IPS-20b (cell line): ENCODE measurements around the gene YBEY.
"Not testable (repeated sequence)": the region's sequence is repeated elsewhere in the genome, so short reads cannot be mapped to it uniquely, and the experiment has no call there.

Experiments used
- H3K27ac ChIP-seq: one replicate; pipeline ENCODE4 v1.5.1; 2013; ENCODE audit warnings: low read length
- H3K27me3 ChIP-seq: 2 replicates; pipeline ENCODE4 v1.6.1; 2013; ENCODE audit warnings: mild to moderate bottlenecking, low read length, inconsistent platforms; ENCODE audit not compliant: insufficient read depth
- H3K36me3 ChIP-seq: 2 replicates; pipeline ENCODE4 v1.6.1; 2013; ENCODE audit warnings: low read depth, mild to moderate bottlenecking, inconsistent platforms, low read length, moderate library complexity; ENCODE audit not compliant: insufficient read depth
- H3K4me1 ChIP-seq: 2 replicates; pipeline ENCODE4 v1.6.1; 2013; ENCODE audit warnings: mild to moderate bottlenecking, control low read depth, inconsistent platforms, low read length, moderate library complexity; ENCODE audit not compliant: insufficient read depth
- H3K4me3 ChIP-seq: 2 replicates; pipeline ENCODE4 v1.5.1; 2013; ENCODE audit warnings: mild to moderate bottlenecking, low read length, inconsistent platforms
- H3K9ac ChIP-seq: 2 replicates; pipeline ENCODE4 v1.6.1; 2013; ENCODE audit warnings: low read depth, mild to moderate bottlenecking, inconsistent platforms, low read length, moderate library complexity
- H3K9me3 ChIP-seq: 2 replicates; pipeline ENCODE4 v1.6.1; 2013; ENCODE audit warnings: mild to moderate bottlenecking, low read depth, low read length, inconsistent platforms; ENCODE audit not compliant: insufficient read depth

Gene YBEY

DNA sequence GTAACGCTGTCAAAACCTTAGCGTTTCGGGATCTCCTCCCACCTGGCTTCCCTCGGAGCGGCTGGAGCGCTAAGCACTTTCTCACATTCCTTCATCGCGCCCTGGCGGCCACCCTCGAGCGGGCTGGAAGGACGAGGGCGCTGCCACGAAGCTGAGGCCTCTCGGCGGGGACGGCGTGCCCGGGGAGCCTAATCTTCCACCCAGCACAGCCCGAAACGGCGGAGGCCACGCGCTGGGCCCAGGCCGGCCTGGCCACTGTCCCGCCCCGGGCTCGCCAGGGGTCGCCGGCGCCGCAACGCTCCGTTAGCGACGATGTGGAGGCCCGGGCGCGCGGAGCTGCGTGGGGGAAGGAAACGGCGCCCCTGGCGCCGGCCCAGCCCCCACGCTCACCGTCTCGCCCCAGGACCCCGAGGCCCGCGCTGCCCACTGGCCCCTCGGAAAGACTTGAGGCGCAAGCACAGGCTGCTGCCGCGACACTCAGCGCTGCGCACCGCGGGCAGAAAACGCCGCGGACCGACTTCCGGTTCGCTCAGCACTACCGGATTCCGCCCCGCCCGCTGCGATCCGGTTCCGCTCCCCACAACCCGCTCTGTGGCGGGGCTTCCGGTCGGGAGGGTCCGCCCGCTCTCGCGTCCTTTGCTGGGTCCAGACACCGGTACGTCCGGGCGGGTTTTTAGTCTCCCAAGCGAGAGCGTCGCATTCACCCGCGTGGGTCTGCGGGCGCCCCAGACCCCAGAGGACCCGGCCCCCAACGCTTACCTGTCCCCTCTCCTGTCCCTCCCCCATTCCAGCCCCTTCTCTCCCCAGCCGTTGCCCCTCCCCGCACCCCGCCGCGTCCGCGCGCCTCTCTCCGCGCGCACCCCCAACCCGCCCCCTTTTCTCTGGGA lies at the start of gene YBEY:
TSS of gene YBEY (plus strand) at position 582 of the 887 bp plus-strand sequence. CDS start 572 bp downstream, outside the sequence.
- H3K4me1 ChIP-seq: peaks cover 24% of the 10 kb centered on the region
- H3K4me3 ChIP-seq: peak within 1 kb of the TSS; percentile 99
- H3K27ac ChIP-seq: peak within 1 kb of the TSS; percentile 96
- peaks cover 40% of the 10 kb centered on the region for H3K36me3 ChIP-seq
- no peaks in the 10 kb centered on the region for H3K27me3 ChIP-seq
- H3K9me3 ChIP-seq: no peaks in the 10 kb centered on the region
- H3K9ac ChIP-seq: peak within 1 kb of the TSS; percentile 99

DNA sequence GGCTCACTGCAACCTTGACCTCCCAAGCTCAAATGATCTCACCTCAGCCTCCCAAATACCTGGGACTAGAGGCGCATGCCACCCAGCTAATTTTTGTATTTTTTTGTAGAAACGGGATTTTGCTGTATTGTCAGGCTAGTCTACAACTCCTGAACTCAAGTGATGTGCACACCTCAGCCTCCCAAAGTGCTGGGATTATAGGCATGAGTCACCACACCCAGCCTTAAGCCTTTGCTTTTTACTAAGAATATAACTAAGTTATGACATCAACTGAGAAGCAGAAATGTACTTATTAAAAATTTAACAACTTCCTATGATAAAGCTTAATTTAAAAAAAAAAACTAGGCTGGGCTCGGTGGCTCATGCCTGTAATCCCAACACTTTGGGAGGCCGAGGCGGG lies 48.7 kb upstream of the YBEY start:
- no peak overlapping the region for H3K27ac ChIP-seq
- peaks cover 97% of the 10 kb centered on the region for H3K36me3 ChIP-seq
- no peaks in the 10 kb centered on the region for H3K27me3 ChIP-seq
- no peaks in the 10 kb centered on the region for H3K4me1 ChIP-seq
- H3K9ac ChIP-seq: no peak overlapping the region
- H3K9me3 ChIP-seq: no peaks in the 10 kb centered on the region
- H3K4me3 ChIP-seq: no peak overlapping the region

- Histone ChIP-seq H3K4me3 (no peak overlapping the region), H3K27ac (no peak overlapping the region), H3K36me3 (peaks cover 97% of the 10 kb centered on the region), H3K9me3 (no peaks in the 10 kb centered on the region), H3K4me1 (no peaks in the 10 kb centered on the region), H3K27me3 (no peaks in the 10 kb centered on the region), H3K9ac (no peak overlapping the region)
Measured at GRCh38 chr21:46239817-46240325, 46.3 kb upstream of the YBEY start.

DNA sequence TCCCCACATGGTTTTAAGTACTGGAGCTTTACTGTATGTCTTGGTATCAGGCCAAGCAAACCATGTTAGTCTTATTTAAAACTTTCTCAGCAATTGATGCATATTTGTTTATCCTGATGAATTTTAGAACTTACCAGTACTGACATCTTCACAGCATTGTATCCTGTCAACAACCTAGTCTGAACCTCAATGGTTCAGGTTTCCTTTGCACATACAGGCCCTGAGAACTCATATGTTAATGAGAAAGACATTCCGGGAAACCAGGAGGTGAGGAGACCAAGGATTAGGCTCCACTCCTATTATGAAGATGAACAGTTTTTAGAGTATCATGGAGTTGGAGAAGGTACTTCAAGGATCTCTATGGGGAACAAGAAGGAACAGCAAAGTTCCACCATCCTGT lies 44.6 kb upstream of the YBEY start:
- not testable (repeated sequence) for H3K4me1 ChIP-seq, H3K9ac ChIP-seq, H3K27ac ChIP-seq, H3K9me3 ChIP-seq, H3K27me3 ChIP-seq, H3K4me3 ChIP-seq
- peaks cover 97% of the 10 kb centered on the region for H3K36me3 ChIP-seq

- Histone ChIP-seq H3K4me3 (no peak overlapping the region), H3K27me3 (no peaks in the 10 kb centered on the region), H3K4me1 (no peaks in the 10 kb centered on the region), H3K9me3 (no peaks in the 10 kb centered on the region), H3K36me3 (peaks cover 97% of the 10 kb centered on the region), H3K27ac (no peak overlapping the region), H3K9ac (no peak overlapping the region)
Measured at GRCh38 chr21:46243325-46243724, 42.8 kb upstream of the YBEY start.

DNA sequence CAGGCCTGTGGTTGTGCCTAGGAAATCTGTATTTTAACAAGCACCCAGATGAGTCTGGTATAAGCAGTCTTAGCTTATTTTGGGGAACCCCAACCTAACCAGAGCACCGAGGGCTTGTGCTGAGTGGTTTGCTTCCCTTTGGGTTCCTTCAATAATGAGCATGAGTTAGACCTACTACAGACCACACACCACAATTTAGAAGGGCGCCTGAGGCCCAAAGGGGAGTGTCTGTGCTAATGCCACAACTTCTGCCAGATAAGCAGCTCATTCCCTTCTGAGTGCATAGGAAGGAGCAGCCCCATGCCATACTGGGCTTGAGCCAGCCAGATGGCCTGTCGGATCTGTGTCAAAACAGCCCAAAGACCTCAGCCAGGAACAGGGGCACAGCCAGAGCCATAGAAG lies 42.2 kb upstream of the YBEY start:
- H3K27ac ChIP-seq: no peak overlapping the region
- H3K9ac ChIP-seq: no peak overlapping the region
- no peaks in the 10 kb centered on the region for H3K9me3 ChIP-seq
- H3K27me3 ChIP-seq: no peaks in the 10 kb centered on the region
- no peaks in the 10 kb centered on the region for H3K4me1 ChIP-seq
- peaks cover 97% of the 10 kb centered on the region for H3K36me3 ChIP-seq
- no peak overlapping the region for H3K4me3 ChIP-seq

- H3K27ac ChIP-seq: no peak overlapping the region
- H3K4me3 ChIP-seq: no peak overlapping the region
- H3K9me3 ChIP-seq: no peaks in the 10 kb centered on the region
- H3K36me3 ChIP-seq: peaks cover 97% of the 10 kb centered on the region
- H3K4me1 ChIP-seq: no peaks in the 10 kb centered on the region
- no peak overlapping the region for H3K9ac ChIP-seq
- H3K27me3 ChIP-seq: no peaks in the 10 kb centered on the region
Measured at GRCh38 chr21:46244602-46245001, 41.5 kb upstream of the YBEY start.

GRCh38 chr21:46245213-46245915 lies 40.8 kb upstream of the YBEY start:
- H3K9me3 ChIP-seq: no peaks in the 10 kb centered on the region
- no peak overlapping the region for H3K27ac ChIP-seq
- no peaks in the 10 kb centered on the region for H3K4me1 ChIP-seq
- H3K9ac ChIP-seq: no peak overlapping the region
- no peaks in the 10 kb centered on the region for H3K27me3 ChIP-seq
- H3K36me3 ChIP-seq: peaks cover 97% of the 10 kb centered on the region
- H3K4me3 ChIP-seq: no peak overlapping the region

DNA sequence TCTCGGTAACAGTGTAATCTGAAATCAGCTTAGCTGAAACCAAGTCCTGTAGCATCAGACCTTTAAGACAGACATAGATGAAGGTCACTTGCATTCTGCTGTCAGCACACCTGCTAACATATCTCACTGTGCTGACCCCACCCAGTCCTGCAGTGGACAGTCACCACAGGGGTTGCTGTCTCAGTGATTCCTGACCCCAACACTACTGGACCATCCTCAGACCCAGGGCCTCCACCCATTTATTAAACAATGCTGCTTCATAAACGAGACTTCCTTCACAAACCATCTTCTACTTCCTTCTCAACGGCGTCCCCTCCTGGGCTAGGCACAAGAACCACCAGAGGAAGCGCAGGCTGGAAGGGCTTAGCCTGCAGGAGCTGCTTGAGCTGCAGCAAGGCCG lies 39.8 kb upstream of the YBEY start:
- Histone ChIP-seq H3K36me3 (peaks cover 97% of the 10 kb centered on the region), H3K27ac (no peak overlapping the region), H3K4me1 (no peaks in the 10 kb centered on the region), H3K9me3 (no peaks in the 10 kb centered on the region), H3K9ac (no peak overlapping the region), H3K27me3 (no peaks in the 10 kb centered on the region), H3K4me3 (no peak overlapping the region)

GRCh38 chr21:46247699-46248421 lies 38.3 kb upstream of the YBEY start:
- Histone ChIP-seq H3K27ac (no peak overlapping the region), H3K36me3 (peaks cover 97% of the 10 kb centered on the region), H3K27me3 (no peaks in the 10 kb centered on the region), H3K9me3 (no peaks in the 10 kb centered on the region), H3K9ac (no peak overlapping the region), H3K4me3 (no peak overlapping the region), H3K4me1 (no peaks in the 10 kb centered on the region)

DNA sequence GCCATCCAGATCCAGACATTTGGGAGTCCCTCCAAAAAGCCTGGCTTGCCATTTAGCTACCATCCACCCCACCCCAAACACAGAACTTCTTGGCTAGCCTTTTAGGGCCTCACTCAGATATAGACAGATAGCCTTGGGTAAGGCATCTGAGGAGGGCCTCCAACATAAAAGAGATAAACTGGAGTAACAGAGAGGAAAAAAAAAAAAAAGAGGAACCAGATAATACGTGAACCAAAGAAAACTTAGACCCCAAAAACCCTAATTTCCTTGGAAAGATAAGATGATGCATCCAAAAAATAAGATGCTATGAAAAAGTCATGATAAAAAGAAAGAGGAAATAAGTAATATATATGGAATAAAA lies 37.7 kb upstream of the YBEY start:
- H3K36me3 ChIP-seq: peaks cover 97% of the 10 kb centered on the region
- no peak overlapping the region for H3K9ac ChIP-seq
- no peaks in the 10 kb centered on the region for H3K27me3 ChIP-seq
- H3K9me3 ChIP-seq: no peaks in the 10 kb centered on the region
- H3K27ac ChIP-seq: no peak overlapping the region
- H3K4me1 ChIP-seq: no peaks in the 10 kb centered on the region
- H3K4me3 ChIP-seq: no peak overlapping the region
